IMR-90 (cell line): ENCODE measurements around the gene VPS39. TPM values are rescaled to one million over a fixed set of nuclear protein-coding genes. Genes with fewer than 3 reads are reported as not detected.
A peak's percentile ranks its signal among the peaks of the same experiment; 100 is the strongest.

Experiments used
- ATAC-seq: fragments of 200-7000 bp; cut with Tn5 transposase; 2 replicates; pipeline ENCODE4 v1.9.1; 2020; ENCODE audit warnings: low read depth, mild to moderate bottlenecking, moderate library complexity
- BruUV-seq: library from RNA; stranded (reverse); fragments of 400-500 nt; replicated peaks from 2 replicates; lab custom pipeline; 2021; lab: Mats Ljungman, UMichigan
- CTCF ChIA-PET: fragments of 300-600 bp; formaldehyde crosslinking; extraction: SDS; loops from one replicate; lab custom pipeline; 2021; ENCODE audit warnings: antibody characterized with exemption; lab: Yijun Ruan, JAX
- POLR2A ChIA-PET: fragments of 300-600 bp; sonication (Branson Sonifier 250); formaldehyde crosslinking; loops from one replicate; lab custom pipeline; 2022; ENCODE audit warnings: antibody characterized with exemption; ENCODE audit not compliant: unreplicated experiment; lab: Charles Lee
- DNase-seq: peaks from one replicate; pipeline ENCODE4 v3.0.0; 2013
- H2AFZ ChIP-seq: replicated peaks from 2 replicates; pipeline ENCODE3; 2013; ENCODE audit warnings: low read length, mild to moderate bottlenecking; ENCODE audit not compliant: poor library complexity
- H2AK5ac ChIP-seq: 2 replicates; pipeline ENCODE4 v1.6.1; 2013; ENCODE audit warnings: low read depth, low read length, inconsistent platforms
- H2AK9ac ChIP-seq: replicated peaks from 2 replicates; pipeline ENCODE3; 2013; ENCODE audit warnings: mild to moderate bottlenecking, low read depth, low read length, moderate library complexity; ENCODE audit not compliant: poor library complexity
- H2BK120ac ChIP-seq: 2 replicates; pipeline ENCODE4 v1.6.1; 2013; ENCODE audit warnings: low read depth, low read length, inconsistent platforms
- H2BK15ac ChIP-seq: 3 replicates; pipeline ENCODE4 v1.6.1; 2013; ENCODE audit warnings: low read depth, low read length, inconsistent platforms
- H2BK20ac ChIP-seq: 2 replicates; pipeline ENCODE4 v1.6.1; 2013; ENCODE audit warnings: low read depth, mild to moderate bottlenecking, inconsistent platforms, low read length, moderate library complexity
- H2BK5ac ChIP-seq: 2 replicates; pipeline ENCODE4 v1.6.1; 2013; ENCODE audit warnings: mild to moderate bottlenecking, low read depth, low read length, inconsistent platforms; ENCODE audit not compliant: poor library complexity, severe bottlenecking
- H3K14ac ChIP-seq: replicated peaks from 2 replicates; pipeline ENCODE4 v1.6.1; 2013; ENCODE audit warnings: low read depth, low read length, inconsistent platforms
- H3K18ac ChIP-seq: 2 replicates; pipeline ENCODE4 v1.6.1; 2013; ENCODE audit warnings: low read depth, low read length, control low read depth
- H3K23ac ChIP-seq: 2 replicates; pipeline ENCODE4 v1.6.1; 2013; ENCODE audit warnings: low read depth, low read length, inconsistent platforms
- H3K27ac ChIP-seq: 2 replicates; pipeline ENCODE4 v1.5.1; 2013; ENCODE audit warnings: mild to moderate bottlenecking, control low read depth, low read length; ENCODE audit not compliant: insufficient read depth
- H3K27me3 ChIP-seq: 2 replicates; pipeline ENCODE4 v1.6.1; 2013; ENCODE audit warnings: low read length; ENCODE audit not compliant: control insufficient read depth, insufficient read depth
- H3K36me3 ChIP-seq: 2 replicates; pipeline ENCODE4 v1.6.1; 2013; ENCODE audit warnings: low read length, mixed read lengths; ENCODE audit not compliant: control insufficient read depth, insufficient read depth
- H3K4ac ChIP-seq: 2 replicates; pipeline ENCODE4 v1.6.1; 2013; ENCODE audit warnings: low read depth, low read length, inconsistent platforms
- H3K4me1 ChIP-seq: 2 replicates; pipeline ENCODE4 v1.6.1; 2013; ENCODE audit warnings: low read length, mixed read lengths; ENCODE audit not compliant: control insufficient read depth, insufficient read depth
- H3K4me2 ChIP-seq: 2 replicates; pipeline ENCODE4 v1.6.1; 2013; ENCODE audit warnings: low read depth, mild to moderate bottlenecking, control low read depth, low read length, moderate library complexity
- H3K4me3 ChIP-seq: 2 replicates; pipeline ENCODE4 v1.5.1; 2013; ENCODE audit warnings: low read depth, mild to moderate bottlenecking, control low read depth, low read length, moderate library complexity; ENCODE audit not compliant: insufficient read depth
- H3K56ac ChIP-seq: 2 replicates; pipeline ENCODE4 v1.6.1; 2013; ENCODE audit warnings: low read length, inconsistent platforms; ENCODE audit not compliant: insufficient read depth; ENCODE audit errors: extremely low read depth
- H3K79me1 ChIP-seq, 2 experiments: 2 replicates each; pipeline ENCODE4 v1.6.1; 2013; ENCODE audit warnings: low read length in 2 of 2, inconsistent platforms in 1 of 2, low read depth in 1 of 2
- H3K9ac ChIP-seq: 2 replicates; pipeline ENCODE4 v1.6.1; 2013; ENCODE audit warnings: low read depth, low read length, control low read depth
- H3K9me1 ChIP-seq: 2 replicates; pipeline ENCODE4 v1.6.1; 2013; ENCODE audit warnings: low read length, inconsistent platforms; ENCODE audit not compliant: insufficient read depth
- H3K9me3 ChIP-seq: 2 replicates; pipeline ENCODE4 v1.6.1; 2013; ENCODE audit warnings: low read length; ENCODE audit not compliant: control insufficient read depth, insufficient read depth
- H4K20me1 ChIP-seq: 2 replicates; pipeline ENCODE4 v1.6.1; 2013; ENCODE audit warnings: low read length, inconsistent platforms; ENCODE audit not compliant: insufficient read depth
- H4K5ac ChIP-seq: 2 replicates; pipeline ENCODE4 v1.6.1; 2013; ENCODE audit warnings: mild to moderate bottlenecking, low read depth, low read length, control low read depth
- H4K8ac ChIP-seq, 2 experiments: 2 replicates each; pipeline ENCODE4 v1.6.1; 2013; ENCODE audit warnings: low read depth in 2 of 2, low read length in 2 of 2, control low read depth in 1 of 2, inconsistent platforms in 1 of 2
- H4K91ac ChIP-seq: 2 replicates; pipeline ENCODE4 v1.6.1; 2013; ENCODE audit warnings: low read depth, low read length, inconsistent platforms; ENCODE audit not compliant: insufficient read depth
- BHLHE40 ChIP-seq: fragments of 150-350 bp; IDR thresholded peaks from 2 replicates; pipeline ENCODE4 v1.6.1; 2016; ENCODE audit warnings: mild to moderate bottlenecking, low read depth, low read length
- CEBPB ChIP-seq: IDR thresholded peaks from 2 replicates; pipeline ENCODE4 v1.6.1; 2012; ENCODE audit warnings: low read depth, low read length, improper control_type of control experiment
- CTCF ChIP-seq: conservative IDR thresholded peaks from 2 replicates; pipeline ENCODE4 v1.5.1; 2012; ENCODE audit warnings: mild to moderate bottlenecking, low read depth, low read length, improper control_type of control experiment
- FOS ChIP-seq: fragments of 150-350 bp; IDR thresholded peaks from 2 replicates; pipeline ENCODE4 v1.6.1; 2016; ENCODE audit warnings: low read depth, low read length
- MAFK ChIP-seq: IDR thresholded peaks from 2 replicates; pipeline ENCODE4 v1.6.1; 2012; ENCODE audit warnings: low read depth, low read length, improper control_type of control experiment
- MXI1 ChIP-seq: IDR thresholded peaks from 2 replicates; pipeline ENCODE4 v1.6.1; 2012; ENCODE audit warnings: low read depth, mild to moderate bottlenecking, low read length, moderate library complexity, borderline replicate concordance
- NFE2L2 ChIP-seq: fragments of 150-350 bp; IDR thresholded peaks from 2 replicates; pipeline ENCODE4 v1.6.1; 2016; ENCODE audit warnings: low read depth, mild to moderate bottlenecking, low read length
- POLR2A ChIP-seq: IDR thresholded peaks from 2 replicates; pipeline ENCODE4 v1.6.1; 2012; ENCODE audit warnings: mild to moderate bottlenecking, low read depth, low read length
- RCOR1 ChIP-seq: IDR thresholded peaks from 2 replicates; pipeline ENCODE4 v1.6.1; 2012; ENCODE audit warnings: mild to moderate bottlenecking, low read length, improper control_type of control experiment; ENCODE audit not compliant: insufficient replicate concordance
- SMC3 ChIP-seq: fragments of 150-350 bp; IDR thresholded peaks from 2 replicates; pipeline ENCODE4 v1.6.1; 2016; ENCODE audit warnings: low read depth, mild to moderate bottlenecking, antibody characterized with exemption, low read length, moderate library complexity
- USF2 ChIP-seq: fragments of 150-350 bp; IDR thresholded peaks from 2 replicates; pipeline ENCODE4 v1.6.1; 2017; ENCODE audit warnings: mild to moderate bottlenecking, antibody characterized with exemption, low read length, low read depth
- WGBS, 2 experiments: methylation state at CpG; one replicate each; pipeline versions ENCODE4 v1.1.5 to v1.1.7; 2013; ENCODE audit warnings: missing lambda C conversion rate in 2 of 2; ENCODE audit not compliant: insufficient read length in 1 of 2; ENCODE audit errors: extremely low coverage in 2 of 2; 5-methylcytosine and 5-hydroxymethylcytosine counted together
- dilution Hi-C: fragments of 300-500 bp; cut with HindIII; formaldehyde crosslinking; loops from one replicate; pipeline ENCODE4 v1.14.3; 2018; ENCODE audit warnings: low sequenced_read_pairs; ENCODE audit not compliant: unreplicated experiment
- in situ Hi-C: fragments of 300-500 bp; cut with MboI; formaldehyde crosslinking; loops from 3 replicates; pipeline ENCODE4 v1.14.3; 2019; ENCODE audit warnings: low sequenced_read_pairs, inconsistent platforms, mixed read lengths
- intact Hi-C: fragments of 100-400 bp; cut with micrococcal nuclease; formaldehyde crosslinking; loops from 2 replicates; pipeline ENCODE4 v1.10.0; 2022
- polyA plus RNA-seq, 3 experiments: library from polyadenylated mRNA; depleted of rRNA; stranded (reverse); fragments of >200 nt; gene quantifications; 2 replicates each; pipeline ENCODE4 v1.2.3, GENCODE V29; 2012; ENCODE audit warnings: low replicate concordance in 1 of 3
- total RNA-seq: library from RNA; depleted of rRNA; stranded (reverse); fragments of >200 nt; gene quantifications from 2 replicates; pipeline ENCODE4 v1.2.3, GENCODE V29; 2012

Gene VPS39
- total and polyA plus RNA-seq, 2 of the 4 experiments (the other 2 are of a cell fraction): 49.7 to 52.2 TPM

GRCh38 chr15:42184296-42184695 lies 23.8 kb downstream of the VPS39 start:
- H3K79me1 ChIP-seq: peaks cover 0 to 3% of the 10 kb centered on the region in 2 experiments; a peak in 2 of 4 replicates
- H2BK20ac ChIP-seq: no peak overlapping the region
- H3K9me3 ChIP-seq: no peaks in the 10 kb centered on the region
- no peak overlapping the region for H2BK5ac ChIP-seq
- no peak overlapping the region for H3K18ac ChIP-seq
- no peaks in the 10 kb centered on the region for H4K20me1 ChIP-seq
- ChIA-PET CTCF (no interaction called here), POLR2A (interaction anchor here (0.6 kb wide), 2 partner anchors 9 to 751 kb away, joined by 5 to 8 read pairs; no protein-coding TSS in a partner anchor)
- H3K9ac ChIP-seq: no peak overlapping the region
- H3K4ac ChIP-seq: no peak overlapping the region
- no peak overlapping the region for H2AK5ac ChIP-seq
- no peak overlapping the region for H3K56ac ChIP-seq
- no peak overlapping the region for H4K5ac ChIP-seq
- BruUV-seq: no TSS peak
- H3K27ac ChIP-seq: no peak overlapping the region
- TF ChIP-seq CEBPB: no peak
- no peak for TF ChIP-seq SMC3
- no peak for TF ChIP-seq USF2
- no peak for TF ChIP-seq NFE2L2
- no peak for TF ChIP-seq FOS
- TF ChIP-seq MAFK: no peak
- TF ChIP-seq CTCF: no peak
- TF ChIP-seq POLR2A: no peak
- TF ChIP-seq MXI1: no peak
- no peak for TF ChIP-seq BHLHE40
- no peak for TF ChIP-seq RCOR1
- no peak overlapping the region for H2AFZ ChIP-seq
- intact Hi-C loops: loop anchor here (5.0 kb wide), 1 partner anchor 33 kb away; no protein-coding TSS in a partner anchor
- in situ Hi-C loops: no loop called here
- DNase-seq (peak; percentile 17), ATAC-seq (peak; percentile 17; the same call in 1 of the 2 replicates)
- H3K4me1 ChIP-seq: peaks cover 2% of the 10 kb centered on the region; the same call in 1 of the 2 replicates
- H4K8ac ChIP-seq: no peak overlapping the region
- H3K9me1 ChIP-seq: peaks cover 3% of the 10 kb centered on the region; the same call in 1 of the 2 replicates
- H4K91ac ChIP-seq: no peak overlapping the region
- no peak overlapping the region for H3K4me2 ChIP-seq
- no peaks in the 10 kb centered on the region for H3K27me3 ChIP-seq
- peaks cover 39% of the 10 kb centered on the region for H3K36me3 ChIP-seq
- no peak overlapping the region for H2AK9ac ChIP-seq
- dilution Hi-C loops: no loop called here
- no peak overlapping the region for H3K23ac ChIP-seq
- H2BK120ac ChIP-seq: no peak overlapping the region
- H2BK15ac ChIP-seq: no peak overlapping the region
- no peak overlapping the region for H3K4me3 ChIP-seq
- 87% methylated on average over 4 of the region's 5 CpGs; no CpG with 5 or more reads in 1 of the 2 experiments for WGBS, 2 experiments
- no peak overlapping the region for H3K14ac ChIP-seq
